Globus pallidus (tissue), 1 donor: ENCODE results near the gene RABAC1.

ENCODE experiments used
- DNase-seq: peaks from one replicate; pipeline ENCODE4 v3.0.0-alpha.2; 2015; ENCODE audit warnings: low spot score

RABAC1 gene

DNA sequence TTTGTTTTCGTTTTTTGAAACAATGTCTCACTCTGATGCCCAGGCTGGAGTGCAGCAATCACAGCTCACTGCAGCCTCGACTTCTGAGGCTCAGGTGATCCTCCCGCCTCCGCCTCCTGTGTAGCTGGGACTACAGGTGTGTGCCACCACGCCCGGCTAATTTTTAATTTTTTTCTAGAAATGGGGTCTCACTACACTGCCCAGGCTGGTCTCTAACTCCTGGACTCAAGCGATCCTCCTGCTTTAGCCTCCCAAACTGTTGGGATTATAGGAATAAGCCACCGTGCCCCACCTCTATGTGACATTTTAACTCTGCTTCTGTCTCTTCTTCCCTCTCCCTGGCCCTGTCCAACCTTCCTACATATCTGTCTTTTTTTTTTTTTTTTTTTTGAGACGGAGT lies 29.8 kb upstream of the RABAC1 start:
- DNase-seq = no peak

GRCh38 chr19:41987141-41987860 lies 28.2 kb upstream of the RABAC1 start:
- no peak for DNase-seq

- DNase-seq = no peak
These were observed 25.8 kb upstream of the RABAC1 start for GRCh38 chr19:41984961-41985360.

DNA sequence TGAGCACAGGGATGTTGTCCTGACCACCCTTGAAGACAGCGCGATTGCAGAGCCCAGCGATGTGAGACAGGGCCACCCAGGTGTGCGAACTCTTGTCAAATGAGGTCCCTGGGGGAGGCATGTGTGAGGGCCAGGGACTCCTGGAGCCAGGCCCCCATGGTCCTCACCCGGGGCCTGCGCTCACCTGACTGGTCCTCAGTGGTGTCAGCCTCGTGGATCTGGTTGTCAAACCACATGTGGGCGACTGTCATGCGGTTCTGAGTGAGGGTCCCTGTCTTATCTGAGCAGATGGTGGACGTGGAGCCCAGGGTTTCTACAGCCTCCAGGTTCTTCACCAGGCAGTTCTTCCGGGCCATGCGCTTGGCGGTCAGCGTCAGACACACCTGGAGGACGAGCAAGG lies 22.6 kb upstream of the RABAC1 start:
- DNase-seq = no peak

DNA sequence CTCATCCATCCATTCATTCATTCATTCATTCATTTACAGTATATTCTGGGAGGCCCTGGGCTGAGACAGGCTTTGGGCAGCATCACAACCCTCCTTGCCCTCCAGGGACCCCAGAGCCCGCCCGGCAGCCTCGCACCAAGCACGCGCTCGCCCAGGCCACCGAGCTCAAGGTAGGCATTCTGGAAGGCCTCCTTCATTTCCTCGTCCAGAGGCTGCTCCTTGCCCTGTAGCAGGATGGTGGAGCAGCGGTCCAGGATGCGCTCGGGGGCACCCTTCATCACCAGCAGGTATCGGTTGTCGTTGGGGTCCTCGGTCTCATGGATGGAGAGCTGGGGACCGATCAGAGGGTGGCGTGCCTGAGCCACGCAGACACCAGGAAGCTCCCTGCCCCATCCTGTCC lies 19.3 kb upstream of the RABAC1 start:
- no peak for DNase-seq

DNA sequence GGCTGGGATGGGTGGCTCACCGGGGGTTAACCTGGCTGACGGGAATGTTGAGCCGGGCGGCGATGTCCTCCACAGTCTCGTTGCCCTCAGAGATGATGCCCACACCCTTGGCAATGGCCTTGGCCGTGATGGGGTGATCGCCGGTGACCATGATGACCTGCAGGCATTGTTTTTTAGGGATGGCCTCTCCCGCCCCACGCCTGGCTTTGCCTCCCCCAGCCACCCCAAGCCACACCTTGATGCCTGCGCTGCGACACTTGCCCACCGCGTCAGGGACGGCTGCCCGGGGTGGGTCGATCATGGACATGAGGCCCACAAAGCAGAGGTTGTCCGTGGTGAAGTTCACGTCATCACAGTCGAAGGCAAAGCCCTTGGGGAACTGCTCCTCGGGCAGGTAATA lies 18.8 kb upstream of the RABAC1 start:
- no peak for DNase-seq

GRCh38 chr19:41974652-41975051 lies 15.5 kb upstream of the RABAC1 start:
- no peak for DNase-seq

DNA sequence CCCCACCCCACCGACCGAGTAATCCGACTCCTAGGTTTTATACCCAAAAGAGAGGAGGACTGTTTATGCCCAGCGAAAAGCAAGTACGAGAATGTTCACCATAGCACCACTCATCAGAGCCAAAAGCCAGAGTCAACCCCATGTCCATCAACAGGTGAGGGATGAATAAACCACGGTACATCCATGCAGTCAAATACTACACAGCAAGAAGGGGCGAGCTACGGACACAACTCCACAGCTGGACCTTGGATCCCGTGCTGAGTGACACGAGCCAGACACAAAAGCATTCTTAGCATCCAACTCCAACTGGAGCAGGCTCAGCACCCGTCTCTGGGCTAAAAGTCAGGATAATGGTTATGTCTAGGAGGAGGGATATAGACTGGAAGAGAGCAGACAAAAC lies 12.2 kb upstream of the RABAC1 start:
- no peak for DNase-seq

DNA sequence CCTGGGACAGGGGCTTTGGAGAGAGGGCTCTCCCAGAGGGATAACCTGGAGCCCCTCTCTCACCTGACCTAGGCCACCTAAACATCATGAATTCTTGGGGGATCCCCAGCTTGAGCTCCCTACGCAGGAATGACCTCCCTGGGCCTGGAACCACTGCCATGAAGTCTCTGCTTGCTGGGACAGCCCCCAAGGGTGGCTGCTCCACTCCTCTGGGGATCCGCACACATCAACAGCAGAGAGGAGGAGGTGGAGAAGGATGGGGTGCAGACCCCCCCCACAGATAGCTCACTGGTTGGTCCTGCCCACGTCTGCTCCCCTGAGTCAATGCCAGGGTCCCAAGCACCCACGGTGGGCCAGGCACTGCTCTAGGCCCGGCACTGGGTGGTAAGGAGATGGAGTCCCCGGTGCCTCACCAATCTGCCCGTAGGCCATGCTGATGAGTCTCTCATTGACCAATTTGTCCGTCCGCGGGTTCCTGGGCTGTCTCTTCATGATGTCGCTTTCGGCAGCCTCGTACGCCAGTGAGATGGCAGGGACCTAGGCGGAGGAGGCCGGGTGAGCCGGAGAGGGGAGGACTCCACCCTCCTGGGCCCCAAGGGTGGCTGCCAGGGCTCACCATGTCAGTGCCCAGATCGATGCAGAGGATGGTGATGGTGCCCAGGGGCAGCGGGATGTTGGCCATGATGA lies 10.8 kb upstream of the RABAC1 start:
- no peak for DNase-seq

DNA sequence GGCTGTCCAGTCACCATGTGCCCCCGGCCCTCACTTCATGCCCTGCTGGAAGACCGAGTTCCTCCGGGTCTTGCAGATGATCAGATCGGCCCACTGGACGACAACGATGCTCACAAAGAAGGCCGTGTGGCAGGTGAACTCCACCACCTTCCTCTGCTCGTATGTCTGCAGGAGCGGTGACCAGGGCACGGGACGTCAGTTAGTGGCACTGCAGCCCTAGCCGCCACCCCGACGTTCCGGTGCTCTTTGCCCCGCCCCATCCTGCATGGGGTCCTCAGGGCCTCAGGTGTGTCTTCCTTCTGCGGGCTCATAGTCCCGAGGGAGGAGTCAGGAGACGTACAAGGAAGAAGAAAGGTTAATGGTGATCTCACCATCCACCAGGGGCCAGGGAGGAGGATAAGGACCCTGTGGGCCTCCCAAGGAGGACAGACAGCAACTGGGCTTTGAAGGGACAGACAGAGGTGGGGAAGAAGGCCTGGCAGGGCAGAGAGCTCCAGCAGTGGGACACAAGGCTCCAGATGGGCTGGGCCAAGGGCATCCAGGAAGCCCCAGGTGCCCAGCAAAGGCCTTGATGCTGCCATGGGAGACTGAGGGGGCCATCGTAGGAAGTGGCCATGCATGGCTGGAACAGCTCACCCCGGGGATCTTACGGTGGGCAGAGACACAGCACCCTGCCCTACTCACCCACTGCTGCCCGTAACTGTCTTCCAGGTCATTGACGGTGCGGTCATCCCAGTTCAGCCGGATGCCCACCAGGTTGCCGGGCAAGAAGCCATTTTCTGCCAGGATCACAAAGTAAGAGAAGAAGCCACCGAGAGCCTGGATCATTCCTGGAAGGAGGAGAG lies 9.9 kb upstream of the RABAC1 start:
- DNase-seq = no peak

DNA sequence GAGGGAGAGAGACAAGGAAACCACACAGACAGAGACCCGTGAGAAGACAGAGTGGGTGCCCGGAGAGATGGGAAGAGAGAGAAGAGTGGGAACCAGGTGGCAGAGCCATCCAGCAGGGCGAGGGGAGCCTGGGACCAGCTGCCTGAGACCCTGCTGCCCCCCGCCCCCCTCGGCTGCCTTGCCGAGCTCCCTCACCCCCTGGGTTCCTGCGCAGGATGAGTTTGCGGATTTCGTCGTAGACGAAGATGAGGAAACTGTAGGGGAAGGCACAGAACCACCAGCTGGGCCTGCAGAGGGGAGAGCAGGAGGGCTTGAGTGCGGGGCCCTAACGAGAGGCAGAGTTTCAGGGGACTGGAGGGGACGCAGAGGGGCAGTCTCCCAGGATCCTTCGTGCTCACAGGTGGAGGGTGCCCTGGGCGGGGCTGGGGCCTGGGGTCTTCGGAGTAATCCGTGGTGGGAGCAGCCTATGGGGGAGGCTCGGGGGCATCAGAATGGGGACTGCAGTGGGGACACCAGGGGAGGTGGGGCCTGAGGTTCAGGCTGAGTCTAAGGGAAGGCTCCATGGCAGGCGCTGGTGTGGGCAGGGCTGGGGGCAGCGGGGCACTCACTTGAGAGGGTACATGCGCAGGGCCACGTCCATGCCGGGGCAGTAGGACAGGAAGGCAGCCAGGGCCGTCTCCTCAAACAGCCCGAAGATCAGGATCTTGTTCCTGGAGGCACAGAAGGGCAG lies 8.1 kb upstream of the RABAC1 start:
- no peak for DNase-seq

- no peak for DNase-seq
These were observed 6.0 kb upstream of the RABAC1 start for GRCh38 chr19:41965106-41965505.

DNA sequence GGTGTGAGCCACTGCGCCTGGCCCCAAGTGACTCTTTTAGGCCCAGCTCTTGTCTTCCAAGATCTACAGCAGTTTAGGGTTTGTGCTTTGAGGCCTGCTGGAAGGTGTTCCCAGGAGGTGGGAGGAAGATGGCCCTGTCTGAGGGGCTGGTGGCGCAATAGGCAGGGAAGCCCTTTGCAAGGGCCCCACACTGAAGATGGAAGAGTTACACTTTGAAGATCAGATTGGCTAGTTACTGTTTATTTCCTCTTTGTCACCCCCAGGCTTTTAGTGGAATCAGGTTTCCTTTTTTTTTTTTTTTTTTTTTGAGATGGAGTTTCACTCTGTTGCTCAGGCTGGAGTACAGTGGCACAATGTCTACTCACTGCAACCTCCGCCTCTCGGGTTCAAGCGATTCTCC lies 1.9 kb upstream of the RABAC1 start:
- no peak for DNase-seq

DNA sequence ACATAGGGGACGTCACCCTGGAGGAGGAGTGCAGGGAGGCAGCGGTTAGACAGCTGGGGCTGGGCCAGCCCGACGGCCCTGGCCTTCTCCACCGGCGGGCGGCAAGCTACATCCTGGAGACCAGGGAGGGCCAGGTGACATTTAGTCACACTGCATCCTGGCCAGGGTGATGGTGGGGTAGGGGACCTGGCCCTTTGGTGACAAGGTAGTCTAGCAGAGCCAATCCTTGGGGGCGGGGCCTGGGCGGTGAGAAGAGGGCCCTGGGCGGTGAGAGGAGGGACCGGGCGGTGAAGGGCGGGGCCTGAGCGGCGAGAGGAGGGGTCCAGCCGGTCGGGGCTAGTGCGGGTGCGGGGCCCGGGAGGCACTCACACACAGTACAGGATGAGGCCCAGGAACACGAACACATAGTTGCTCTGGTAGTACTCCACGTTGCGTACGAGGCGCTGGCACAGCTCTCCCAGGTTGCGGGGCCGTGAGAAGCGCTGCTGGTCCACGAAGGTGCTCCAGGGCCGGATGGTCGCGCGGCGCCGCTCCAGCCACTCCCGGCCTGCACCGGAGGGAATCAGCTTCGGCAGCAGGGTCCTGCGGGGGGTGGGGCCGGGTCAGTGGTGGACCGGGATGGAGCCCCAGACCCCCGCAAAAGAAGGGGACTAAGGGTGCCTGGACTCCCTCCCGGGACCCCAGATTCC lies 610 bp downstream of the RABAC1 start:
- DNase-seq = peak; percentile 34

- peak; percentile 53 for DNase-seq
These were observed 1.2 kb downstream of the RABAC1 start for GRCh38 chr19:41957838-41958366.

DNA sequence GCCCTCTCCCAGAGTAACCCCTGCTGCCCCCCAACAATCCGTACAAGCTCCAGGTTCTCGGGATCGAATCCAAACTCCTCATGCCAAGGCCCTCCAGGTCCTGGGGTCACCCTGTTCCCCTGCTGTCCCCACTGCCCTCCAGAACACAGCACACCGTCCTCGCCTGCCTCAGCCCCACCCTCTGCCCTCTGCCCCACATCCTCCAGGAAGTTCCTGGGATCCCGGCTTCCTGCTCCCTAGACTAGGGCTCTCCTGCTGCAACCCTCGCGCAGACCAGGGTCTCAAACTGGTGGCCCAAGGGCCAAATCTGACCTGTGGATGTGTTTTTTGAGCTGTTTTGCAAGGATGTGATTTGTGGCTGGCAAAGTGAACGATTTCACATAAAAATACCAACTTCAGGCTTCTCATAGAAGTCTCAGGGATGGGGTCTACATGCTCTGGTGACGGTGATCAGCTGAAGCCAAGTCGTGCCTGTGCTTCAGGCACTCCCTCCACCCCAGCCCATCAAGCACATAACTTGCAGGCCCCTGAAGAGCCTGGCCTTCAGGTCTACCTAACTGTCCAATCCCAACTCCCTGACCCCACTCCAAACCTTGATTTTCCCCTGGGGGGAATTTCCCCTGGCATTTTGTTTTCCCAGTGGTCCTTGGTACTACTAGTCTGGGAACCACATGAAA lies 1.8 kb downstream of the RABAC1 start:
- no peak for DNase-seq

DNA sequence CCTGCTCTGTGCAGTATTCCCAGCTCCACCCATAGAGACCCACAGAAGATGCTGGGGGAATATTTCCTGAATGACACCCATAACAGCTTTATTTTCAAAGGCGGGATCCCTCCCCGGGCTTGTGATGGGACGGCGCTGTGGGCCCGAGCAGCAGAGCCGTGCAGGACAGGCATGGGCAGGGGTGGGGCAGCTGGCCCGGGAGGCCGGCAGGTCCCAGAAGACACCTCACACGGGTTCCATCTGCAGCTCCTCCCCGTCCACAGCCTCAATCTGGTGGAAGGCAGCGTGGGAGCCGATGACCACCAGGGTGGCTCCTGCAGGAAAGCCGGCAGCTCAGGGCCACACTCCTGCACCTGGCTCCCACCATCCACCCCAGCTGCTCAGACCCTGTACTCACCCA lies 2.5 kb downstream of the RABAC1 start:
- no peak for DNase-seq

DNA sequence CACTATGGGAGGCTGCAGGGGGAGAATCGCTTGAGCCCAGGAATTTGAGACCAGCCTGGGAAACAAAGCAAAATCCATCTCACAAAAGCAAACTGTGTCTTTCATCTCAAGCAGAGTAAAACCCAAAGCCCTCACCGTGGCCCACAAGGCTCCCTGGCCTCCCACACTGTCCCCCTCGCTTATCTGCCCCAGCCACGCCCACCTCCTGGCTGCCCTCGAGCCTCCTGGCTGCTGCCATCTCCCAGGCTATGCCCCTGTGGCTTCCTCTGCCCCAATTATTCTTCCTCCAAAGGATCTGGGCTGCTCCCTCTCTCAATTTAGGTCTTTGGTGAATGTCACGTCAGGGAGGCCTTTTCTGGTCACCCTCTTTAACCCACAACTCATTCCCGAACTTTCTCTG lies 3.6 kb downstream of the RABAC1 start:
- DNase-seq = no peak

DNA sequence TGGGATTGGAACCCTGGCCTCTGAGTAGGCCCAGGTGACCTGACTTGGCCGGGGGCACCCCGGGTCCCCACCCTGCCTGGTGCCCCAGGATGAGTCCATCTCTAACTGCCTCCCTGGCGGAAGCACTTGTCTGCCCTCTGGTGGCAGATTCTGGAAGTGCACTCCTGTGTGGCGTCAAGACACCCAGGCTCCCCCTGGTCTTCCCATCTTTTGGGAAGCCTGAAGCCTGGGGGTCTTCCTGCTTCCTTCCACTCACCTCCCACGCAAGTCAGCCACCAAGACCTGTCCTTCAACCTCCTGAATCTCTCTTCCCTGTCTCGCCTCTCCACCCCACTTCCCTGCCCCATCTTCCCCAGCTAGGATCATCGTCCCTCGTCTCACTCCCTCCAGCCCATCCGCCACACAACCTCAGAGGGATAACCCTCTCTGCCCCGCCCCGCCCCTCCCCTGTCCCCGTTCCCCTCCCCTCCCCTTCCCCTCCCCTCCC lies 7.4 kb downstream of the RABAC1 start:
- DNase-seq = peak; percentile 60

DNA sequence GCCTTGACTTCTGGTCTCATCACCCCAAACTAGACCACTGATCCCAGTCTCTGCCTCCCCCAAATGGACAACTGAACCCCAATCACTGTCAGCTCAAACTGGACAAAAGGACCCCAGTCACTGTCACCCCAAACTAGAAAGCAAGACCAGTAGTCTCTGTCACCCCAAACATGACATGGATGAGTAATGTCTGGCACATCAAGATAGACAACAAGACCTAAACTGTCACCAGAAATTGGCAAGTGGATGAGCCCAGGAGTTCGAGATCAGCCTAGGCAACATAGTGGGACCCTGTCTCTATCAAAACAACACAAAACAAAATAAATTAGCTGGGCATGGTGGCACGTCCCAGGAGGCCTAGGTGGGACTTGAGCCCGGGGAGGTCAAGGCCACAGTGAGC lies 12.0 kb downstream of the RABAC1 start:
- no peak for DNase-seq
